Mucosa of rectum (tissue), 2 donors: ENCODE data around the gene RNF14.

Source experiments
- H3K27ac ChIP-seq, 2 donors: one replicate each; pipeline ENCODE4 v1.7.0; 2013; ENCODE audit warnings: inconsistent platforms in 2 of 2, low read depth in 2 of 2, low read length in 2 of 2
- H3K27me3 ChIP-seq, 2 donors: one replicate each; pipeline ENCODE4 v1.7.0; 2013; ENCODE audit warnings: low read length in 2 of 2; ENCODE audit not compliant: control insufficient read depth in 2 of 2, insufficient read depth in 2 of 2
- H3K36me3 ChIP-seq, 2 donors: one replicate each; pipeline ENCODE4 v1.7.0; 2013; ENCODE audit warnings: low read length in 2 of 2; ENCODE audit not compliant: control insufficient read depth in 2 of 2, insufficient read depth in 2 of 2
- H3K4me1 ChIP-seq, 2 donors: one replicate each; pipeline ENCODE4 v1.7.0; 2013; ENCODE audit warnings: low read length in 2 of 2, mild to moderate bottlenecking in 1 of 2; ENCODE audit not compliant: control insufficient read depth in 2 of 2, insufficient read depth in 2 of 2
- H3K4me3 ChIP-seq, 2 donors: one replicate each; pipeline ENCODE4 v1.7.0; 2013; ENCODE audit warnings: low read length in 2 of 2
- H3K9ac ChIP-seq, 2 donors: one replicate each; pipeline ENCODE4 v1.7.0; 2013; ENCODE audit warnings: low read length in 2 of 2, low read depth in 1 of 2, mild to moderate bottlenecking in 1 of 2
- H3K9me3 ChIP-seq, 2 donors: one replicate each; pipeline ENCODE4 v1.7.0; 2013; ENCODE audit warnings: low read length in 2 of 2; ENCODE audit not compliant: control insufficient read depth in 2 of 2
- donor health status: healthy.
- donor health status: Normal muscosa, but diverticular disease.

Gene RNF14

GRCh38 chr5:141948812-141949211 lies 20.1 kb upstream of the RNF14 start:
- peaks cover 0 to 3% of the 10 kb centered on the region in 2 donors for H3K4me1 ChIP-seq
- H3K9ac ChIP-seq, result no peak overlapping the region
- no peaks in the 10 kb centered on the region for H3K36me3 ChIP-seq
- H3K9me3 ChIP-seq, result no peaks in the 10 kb centered on the region
- H3K27me3 ChIP-seq, result no peaks in the 10 kb centered on the region
- no peak overlapping the region for H3K27ac ChIP-seq
- no peak overlapping the region for H3K4me3 ChIP-seq

GRCh38 chr5:141949511-141949910 lies 19.4 kb upstream of the RNF14 start:
- H3K4me1 ChIP-seq, result peaks cover 0 to 3% of the 10 kb centered on the region in 2 donors
- no peaks in the 10 kb centered on the region for H3K36me3 ChIP-seq

GRCh38 chr5:141950207-141951005 lies 18.5 kb upstream of the RNF14 start:
- H3K9ac ChIP-seq, result no peak overlapping the region
- no peaks in the 10 kb centered on the region for H3K36me3 ChIP-seq
- no peaks in the 10 kb centered on the region for H3K27me3 ChIP-seq
- no peak overlapping the region for H3K4me3 ChIP-seq
- H3K27ac ChIP-seq, result no peak overlapping the region
- peaks cover 0 to 3% of the 10 kb centered on the region in 2 donors for H3K4me1 ChIP-seq
- H3K9me3 ChIP-seq, result no peaks in the 10 kb centered on the region

More at GRCh38 chr5:141949511-141949910, 19.4 kb upstream of the RNF14 start:
- H3K4me3 ChIP-seq, result no peak overlapping the region
- no peak overlapping the region for H3K27ac ChIP-seq
- no peaks in the 10 kb centered on the region for H3K27me3 ChIP-seq
- no peaks in the 10 kb centered on the region for H3K9me3 ChIP-seq
- no peak overlapping the region for H3K9ac ChIP-seq

GRCh38 chr5:141951332-141951781 lies 17.5 kb upstream of the RNF14 start:
- peak overlapping the region in 1 of 2 donors; percentile 18 for H3K27ac ChIP-seq
- no peak overlapping the region for H3K9ac ChIP-seq
- peaks cover 0 to 3% of the 10 kb centered on the region in 2 donors for H3K4me1 ChIP-seq
- no peaks in the 10 kb centered on the region for H3K9me3 ChIP-seq
- no peaks in the 10 kb centered on the region for H3K27me3 ChIP-seq
- no peaks in the 10 kb centered on the region for H3K36me3 ChIP-seq
- no peak overlapping the region for H3K4me3 ChIP-seq

- Histone ChIP-seq H3K4me1 (peaks cover 0 to 3% of the 10 kb centered on the region in 2 donors), H3K27ac (no peak overlapping the region), H3K9ac (no peak overlapping the region), H3K36me3 (no peaks in the 10 kb centered on the region), H3K27me3 (no peaks in the 10 kb centered on the region), H3K4me3 (no peak overlapping the region), H3K9me3 (no peaks in the 10 kb centered on the region)
Measured at GRCh38 chr5:141952020-141952419, 16.9 kb upstream of the RNF14 start.

GRCh38 chr5:141954194-141954593 lies 14.7 kb upstream of the RNF14 start:
- H3K9ac ChIP-seq, result no peak overlapping the region
- H3K27ac ChIP-seq, result no peak overlapping the region
- H3K36me3 ChIP-seq, result no peaks in the 10 kb centered on the region
- H3K4me1 ChIP-seq, result no peaks in the 10 kb centered on the region
- no peak overlapping the region for H3K4me3 ChIP-seq
- H3K9me3 ChIP-seq, result no peaks in the 10 kb centered on the region
- H3K27me3 ChIP-seq, result no peaks in the 10 kb centered on the region

GRCh38 chr5:141957367-141957996 lies 11.4 kb upstream of the RNF14 start:
- no peak overlapping the region for H3K9ac ChIP-seq
- peak overlapping the region in 1 of 2 donors; percentile 20 for H3K27ac ChIP-seq
- H3K36me3 ChIP-seq, result no peaks in the 10 kb centered on the region
- no peaks in the 10 kb centered on the region for H3K27me3 ChIP-seq
- peaks cover 0 to 8% of the 10 kb centered on the region in 2 donors for H3K4me1 ChIP-seq
- H3K9me3 ChIP-seq, result no peaks in the 10 kb centered on the region
- H3K4me3 ChIP-seq, result peak overlapping the region in 1 of 2 donors; percentile 10

- Histone ChIP-seq H3K27me3 (no peaks in the 10 kb centered on the region), H3K4me1 (peaks cover 0 to 8% of the 10 kb centered on the region in 2 donors), H3K36me3 (no peaks in the 10 kb centered on the region), H3K9ac (no peak within 1 kb of the TSS), H3K27ac (peak within 1 kb of the TSS in 1 of 2 donors; percentile 20), H3K4me3 (peak within 1 kb of the TSS in 1 of 2 donors; percentile 10), H3K9me3 (no peaks in the 10 kb centered on the region)
Measured at GRCh38 chr5:141958113-141958512, 10.8 kb upstream of the RNF14 start, which contains the start of gene PCDH12. Gene PCDH12 (minus strand): TSS chr5:141958202. CDS start chr5:141957851, 351 bp downstream.

- Histone ChIP-seq H3K4me1 (peaks cover 0 to 8% of the 10 kb centered on the region in 2 donors), H3K4me3 (no peak overlapping the region), H3K27me3 (no peaks in the 10 kb centered on the region), H3K27ac (peak overlapping the region in 1 of 2 donors; percentile 13), H3K9me3 (no peaks in the 10 kb centered on the region), H3K9ac (no peak overlapping the region), H3K36me3 (no peaks in the 10 kb centered on the region)
Measured at GRCh38 chr5:141958546-141959172, 10.2 kb upstream of the RNF14 start.

GRCh38 chr5:141960018-141960417 lies 8.9 kb upstream of the RNF14 start:
- Histone ChIP-seq H3K9ac (no peak overlapping the region), H3K4me3 (no peak overlapping the region), H3K27me3 (no peaks in the 10 kb centered on the region), H3K27ac (no peak overlapping the region), H3K36me3 (no peaks in the 10 kb centered on the region), H3K9me3 (no peaks in the 10 kb centered on the region), H3K4me1 (peaks cover 0 to 8% of the 10 kb centered on the region in 2 donors)
